HEK293 (cell line): ENCODE measurements around the gene MAGEA2.

Experiments
- ZNF121 ChIP-seq: fragments of 450-650 bp; formaldehyde crosslinking; IDR thresholded peaks from 2 replicates; pipeline ENCODE4 v1.5.1; 2016; ENCODE audit warnings: missing biosample characterization, missing genetic modification characterization
- TF ChIP-seq, protein P1 (sequence below): fragments of 450-650 bp; formaldehyde crosslinking; IDR thresholded peaks from 2 replicates; pipeline ENCODE4 v1.5.1; 2016; ENCODE audit warnings: missing biosample characterization, missing genetic modification characterization

- TF ChIP-seq, protein P1, sequence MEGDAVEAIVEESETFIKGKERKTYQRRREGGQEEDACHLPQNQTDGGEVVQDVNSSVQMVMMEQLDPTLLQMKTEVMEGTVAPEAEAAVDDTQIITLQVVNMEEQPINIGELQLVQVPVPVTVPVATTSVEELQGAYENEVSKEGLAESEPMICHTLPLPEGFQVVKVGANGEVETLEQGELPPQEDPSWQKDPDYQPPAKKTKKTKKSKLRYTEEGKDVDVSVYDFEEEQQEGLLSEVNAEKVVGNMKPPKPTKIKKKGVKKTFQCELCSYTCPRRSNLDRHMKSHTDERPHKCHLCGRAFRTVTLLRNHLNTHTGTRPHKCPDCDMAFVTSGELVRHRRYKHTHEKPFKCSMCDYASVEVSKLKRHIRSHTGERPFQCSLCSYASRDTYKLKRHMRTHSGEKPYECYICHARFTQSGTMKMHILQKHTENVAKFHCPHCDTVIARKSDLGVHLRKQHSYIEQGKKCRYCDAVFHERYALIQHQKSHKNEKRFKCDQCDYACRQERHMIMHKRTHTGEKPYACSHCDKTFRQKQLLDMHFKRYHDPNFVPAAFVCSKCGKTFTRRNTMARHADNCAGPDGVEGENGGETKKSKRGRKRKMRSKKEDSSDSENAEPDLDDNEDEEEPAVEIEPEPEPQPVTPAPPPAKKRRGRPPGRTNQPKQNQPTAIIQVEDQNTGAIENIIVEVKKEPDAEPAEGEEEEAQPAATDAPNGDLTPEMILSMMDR (tag by site-specific recombination): no peak
- TF ChIP-seq ZNF121: no peak
Observed at GRCh38 chrX:152735860-152736511, 17.7 kb downstream of the MAGEA2 start.
